Measurements from ENCODE around the gene SIRT3. TPM values are rescaled to one million over a fixed set of nuclear protein-coding genes. Genes with fewer than 3 reads are reported as not detected.

Gene SIRT3
- total and polyA plus RNA-seq, 4 donors = 9.9 to 17.1 (median 14.6) TPM

- no peak for TF ChIP-seq REST (IDR thresholded peaks at IDR 0.05)
Measured at GRCh38 chr11:213111-213510, 23.0 kb downstream of the SIRT3 start (continued).

- H3K4me1 ChIP-seq (ENCODE audit: control insufficient read depth in 4 of 4, insufficient read depth in 4 of 4, low read length in 3 of 4) = peaks cover 5 to 23% (median 15%) of the 10 kb centered on the region in 4 donors
- peaks cover 11 to 56% (median 49%) of the 10 kb centered on the region in 4 donors for H3K36me3 ChIP-seq (ENCODE audit: control insufficient read depth in 4 of 4, insufficient read depth in 3 of 4, low read depth in 1 of 4, low read length in 3 of 4)
- TF ChIP-seq JUND (IDR thresholded peaks at IDR 0.05) (no peak), ATF3 (IDR thresholded peaks at IDR 0.05) (no peak), EGR1 (IDR thresholded peaks at IDR 0.05; ENCODE audit: low read depth in 2 of 2) (no peak), MAX (IDR thresholded peaks at IDR 0.05) (no peak), HNF4G (IDR thresholded peaks at IDR 0.05) (no peak), RXRA (IDR thresholded peaks at IDR 0.05) (no peak), FOXA1 (IDR thresholded peaks at IDR 0.05) (no peak), YY1 (IDR thresholded peaks at IDR 0.05) (no peak), SP1 (IDR thresholded peaks at IDR 0.05) (no peak), ZBTB33 (IDR thresholded peaks at IDR 0.05) (no peak)
- no peaks in the 10 kb centered on the region for H3K27me3 ChIP-seq (ENCODE audit: control insufficient read depth in 4 of 4, insufficient read depth in 4 of 4, low read length in 3 of 4)
- H3K27ac ChIP-seq (ENCODE audit: low read depth in 1 of 2, low read length in 2 of 2) = no peak overlapping the region
- WGBS = 94% methylated on average over 17 of the region's 17 CpGs
- no peaks in the 10 kb centered on the region for H3K9me3 ChIP-seq (ENCODE audit: control insufficient read depth in 4 of 4, low read length in 3 of 4)
- H3K9ac ChIP-seq (ENCODE audit: low read depth in 1 of 2, low read length in 2 of 2) = no peak overlapping the region
- no peak overlapping the region for H3K4me3 ChIP-seq (ENCODE audit: low read depth in 1 of 3, low read length in 3 of 3)
- DNase-seq (ENCODE audit: low spot score) = no peak
Measured at GRCh38 chr11:212150-213100, 23.7 kb downstream of the SIRT3 start.

- no peaks in the 10 kb centered on the region for H3K9me3 ChIP-seq (ENCODE audit: control insufficient read depth in 4 of 4, low read length in 3 of 4)
- no peak overlapping the region for H3K27ac ChIP-seq (ENCODE audit: low read depth in 1 of 2, low read length in 2 of 2)
- no peak for DNase-seq (ENCODE audit: low spot score)
- H3K4me1 ChIP-seq (ENCODE audit: control insufficient read depth in 4 of 4, insufficient read depth in 4 of 4, low read length in 3 of 4) = peaks cover 5 to 24% (median 15%) of the 10 kb centered on the region in 4 donors
- 92% methylated on average over 9 of the region's 9 CpGs for WGBS
- H3K27me3 ChIP-seq (ENCODE audit: control insufficient read depth in 4 of 4, insufficient read depth in 4 of 4, low read length in 3 of 4) = no peaks in the 10 kb centered on the region
- no peak overlapping the region for H3K9ac ChIP-seq (ENCODE audit: low read depth in 1 of 2, low read length in 2 of 2)
- H3K36me3 ChIP-seq (ENCODE audit: control insufficient read depth in 4 of 4, insufficient read depth in 3 of 4, low read depth in 1 of 4, low read length in 3 of 4) = peaks cover 11 to 56% (median 49%) of the 10 kb centered on the region in 4 donors
- H3K4me3 ChIP-seq (ENCODE audit: low read depth in 1 of 3, low read length in 3 of 3) = no peak overlapping the region
- TF ChIP-seq JUND (IDR thresholded peaks at IDR 0.05) (no peak), FOXA2 (IDR thresholded peaks at IDR 0.05) (no peak), SP1 (IDR thresholded peaks at IDR 0.05) (no peak), HNF4G (IDR thresholded peaks at IDR 0.05) (no peak), RAD21 (IDR thresholded peaks at IDR 0.05) (no peak), EGR1 (IDR thresholded peaks at IDR 0.05; ENCODE audit: low read depth in 2 of 2) (no peak), ATF3 (IDR thresholded peaks at IDR 0.05) (no peak), MAX (IDR thresholded peaks at IDR 0.05) (no peak), YY1 (IDR thresholded peaks at IDR 0.05) (no peak), FOXA1 (IDR thresholded peaks at IDR 0.05) (no peak), HNF4A (conservative IDR thresholded peaks at IDR 0.05) (no peak), NR2F2 (IDR thresholded peaks at IDR 0.05) (no peak), REST (IDR thresholded peaks at IDR 0.05) (no peak), GABPA (IDR thresholded peaks at IDR 0.05 in 1 of 2, conservative IDR thresholded peaks at IDR 0.05 in 1 of 2) (no peak), RXRA (IDR thresholded peaks at IDR 0.05) (no peak)
Measured at GRCh38 chr11:211741-212140, 24.4 kb downstream of the SIRT3 start.
